NCI-H748 (cell line): Measurements from ENCODE around the gene OR9Q2.
"Not testable (repeated sequence)": the region's sequence is repeated elsewhere in the genome, so short reads cannot be mapped to it uniquely, and the experiment has no call there.

ENCODE experiments used
- DNase-seq: peaks from one replicate; lab custom pipeline; 2025; ENCODE audit not compliant: unreplicated experiment; lab: John Stamatoyannopoulos, UW

OR9Q2 gene

DNA sequence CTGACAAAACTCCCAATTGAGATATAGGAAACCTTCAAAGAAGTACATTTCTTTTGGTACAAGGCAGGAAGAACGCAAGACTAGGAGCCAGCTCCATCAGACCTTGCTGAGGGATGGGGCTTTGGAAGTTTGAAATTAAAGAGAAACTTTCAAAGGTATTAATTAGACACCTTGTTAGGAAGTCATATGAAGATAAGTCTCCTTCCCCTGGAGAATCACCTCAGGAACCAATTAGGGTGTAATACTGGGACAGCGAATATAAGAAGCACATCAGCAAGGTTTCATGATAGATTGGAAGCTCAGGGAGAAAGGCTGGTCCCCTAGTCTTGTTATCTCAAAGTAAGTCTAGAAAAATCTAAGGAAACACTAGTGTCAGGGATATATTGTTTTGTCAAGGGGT is at the start of gene OR9Q2:
Gene OR9Q2, plus strand, starts transcription at position 301 of the 400 bp plus-strand sequence. CDS start 1,421 bp downstream, outside the sequence.
- no peak for DNase-seq

DNA sequence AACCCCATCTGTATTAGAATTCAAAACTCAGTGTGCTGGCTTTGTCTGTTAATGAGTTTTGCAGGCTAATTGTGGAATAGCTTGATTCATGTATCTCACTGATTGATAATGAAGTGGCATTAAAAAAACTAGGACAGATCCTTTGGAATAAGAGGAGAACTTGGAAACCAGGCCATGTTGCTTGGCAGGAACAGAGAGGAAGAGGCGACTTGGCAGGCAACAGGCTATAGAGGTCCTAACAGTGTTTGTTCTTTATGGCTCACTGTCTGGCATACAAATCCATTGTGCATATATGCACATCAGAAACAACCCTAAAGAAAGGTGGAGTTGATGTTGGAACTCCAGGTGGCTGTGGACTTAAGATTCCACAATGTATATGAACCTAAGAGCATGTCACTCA is 46.1 kb upstream of the OR9Q2 start:
- no peak for DNase-seq

DNA sequence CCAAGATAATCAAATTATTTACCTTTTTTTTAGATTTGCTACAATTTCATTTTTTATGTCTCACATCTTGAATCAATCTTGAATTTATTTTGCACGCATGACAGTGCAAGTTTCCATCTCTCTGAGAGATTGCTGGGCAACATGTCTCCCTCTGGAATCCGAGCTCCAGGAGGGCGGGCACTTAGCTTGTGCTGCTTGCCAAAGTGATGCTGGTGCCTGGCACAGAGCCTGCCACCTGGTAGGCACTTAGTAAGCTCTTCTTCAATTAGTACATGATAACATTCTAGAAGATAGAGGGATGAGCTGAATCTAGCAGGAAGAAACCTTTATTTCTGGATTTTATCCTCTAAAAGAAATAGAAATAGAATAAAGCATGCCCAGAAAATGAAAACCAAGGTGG is 36.1 kb upstream of the OR9Q2 start:
- DNase-seq, result no peak

GRCh38 chr11:58164389-58164788 is 24.5 kb upstream of the OR9Q2 start:
- DNase-seq, result no peak

DNA sequence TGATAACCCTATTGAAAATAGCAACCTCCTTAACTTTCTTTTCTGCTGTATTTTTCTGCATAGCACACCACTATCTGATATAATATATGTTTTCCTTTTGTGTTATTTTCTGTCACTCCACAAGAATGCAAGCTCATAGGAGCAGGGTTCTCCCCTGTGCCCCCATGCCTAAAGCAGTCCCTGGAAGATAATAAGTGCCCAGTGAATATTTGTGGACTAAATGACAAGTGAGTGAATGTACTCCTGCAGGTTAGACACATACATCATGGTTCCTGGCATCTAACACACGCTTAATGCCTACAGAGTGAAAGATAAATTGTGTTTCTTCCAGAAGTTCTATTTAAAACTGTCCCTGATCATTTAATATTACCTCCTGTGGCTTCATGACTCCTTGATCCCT is 23.9 kb upstream of the OR9Q2 start:
- no peak for DNase-seq

GRCh38 chr11:58165504-58166106 is 23.3 kb upstream of the OR9Q2 start:
- no peak for DNase-seq

DNA sequence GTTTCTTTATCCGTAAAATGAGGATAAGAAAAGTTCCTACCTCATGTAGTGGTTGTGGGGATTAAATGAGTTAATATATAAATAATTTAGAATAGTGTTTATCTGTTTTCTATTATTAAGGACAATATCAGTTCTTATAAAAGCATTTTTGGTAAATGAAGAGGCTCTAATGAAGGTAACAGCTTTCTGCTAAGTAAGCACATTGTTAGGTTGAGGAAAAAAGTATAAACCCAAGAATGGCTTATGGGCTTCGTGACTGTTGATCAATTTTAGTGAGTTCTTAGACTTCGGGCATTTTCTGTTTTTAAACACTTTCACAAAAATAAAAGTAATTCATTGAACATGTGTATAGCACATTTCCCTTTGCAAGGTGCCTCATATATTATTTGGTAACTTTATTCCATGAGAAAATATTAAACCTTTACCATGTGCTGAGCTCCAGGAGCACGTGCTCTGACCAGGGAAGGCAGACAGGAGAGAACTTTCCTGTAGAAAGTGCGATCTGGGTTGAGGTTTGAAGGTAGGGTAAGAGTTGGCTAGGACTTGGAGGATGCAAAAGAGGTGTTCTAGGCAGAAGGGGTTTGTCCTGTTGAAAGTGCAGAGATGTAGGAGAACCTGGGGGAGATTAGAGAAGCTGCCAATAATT is 11.3 kb upstream of the OR9Q2 start:
- DNase-seq, result no peak

DNA sequence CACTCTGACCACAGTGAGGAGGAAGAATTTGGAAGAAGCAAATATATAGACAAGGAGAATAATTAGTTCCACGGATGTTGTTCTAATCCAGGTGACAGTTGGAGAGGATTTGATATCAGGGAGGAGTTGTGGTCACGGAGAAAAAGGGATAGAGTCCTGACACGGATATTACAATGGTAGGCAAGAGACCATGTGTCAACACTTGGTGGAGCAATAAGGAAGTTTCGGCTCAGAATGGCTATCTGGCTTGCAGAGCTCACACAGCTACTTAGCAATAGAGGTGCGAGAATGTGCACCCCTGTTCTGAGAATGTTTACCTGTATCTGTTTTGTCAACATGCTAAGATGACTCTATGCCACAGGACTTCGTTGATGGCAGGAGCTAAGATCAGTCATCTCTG is 10.4 kb upstream of the OR9Q2 start:
- no peak for DNase-seq

DNA sequence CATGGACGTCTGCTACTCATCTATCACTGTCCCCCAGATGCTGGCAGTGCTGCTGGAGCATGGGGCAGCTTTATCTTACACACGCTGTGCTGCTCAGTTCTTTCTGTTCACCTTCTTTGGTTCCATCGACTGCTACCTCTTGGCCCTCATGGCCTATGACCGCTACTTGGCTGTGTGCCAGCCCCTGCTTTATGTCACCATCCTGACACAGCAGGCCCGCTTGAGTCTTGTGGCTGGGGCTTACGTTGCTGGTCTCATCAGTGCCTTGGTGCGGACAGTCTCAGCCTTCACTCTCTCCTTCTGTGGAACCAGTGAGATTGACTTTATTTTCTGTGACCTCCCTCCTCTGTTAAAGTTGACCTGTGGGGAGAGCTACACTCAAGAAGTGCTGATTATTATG is 9.2 kb upstream of the OR9Q2 start:
- DNase-seq, result peak; percentile 37

GRCh38 chr11:58186938-58187337 is 1.9 kb upstream of the OR9Q2 start:
- DNase-seq, result no peak

GRCh38 chr11:58192229-58192628 is 3.4 kb downstream of the OR9Q2 start:
- no peak for DNase-seq

- DNase-seq, result no peak
These were observed 4.5 kb downstream of the OR9Q2 start for GRCh38 chr11:58193391-58193790.

GRCh38 chr11:58195939-58196338 is 7.1 kb downstream of the OR9Q2 start:
- DNase-seq, result no peak

DNA sequence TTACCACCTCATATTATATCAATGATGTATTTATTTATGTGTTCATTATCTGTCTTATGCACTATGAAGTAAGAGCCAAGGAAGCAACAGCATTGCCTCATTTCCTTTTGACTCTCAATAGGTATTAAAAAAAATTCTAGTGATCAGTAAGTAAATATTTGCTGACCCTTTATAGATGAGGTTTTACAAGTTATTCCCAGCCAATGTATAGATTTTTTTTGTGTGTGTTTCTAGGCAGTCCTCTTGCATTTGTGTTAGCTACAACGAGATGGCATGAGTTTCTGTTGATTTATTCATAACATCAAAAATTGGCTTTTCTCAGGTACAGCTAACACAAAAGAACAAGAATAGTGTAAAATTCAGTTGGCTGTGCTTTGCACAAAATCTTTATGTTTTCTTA is 10.4 kb downstream of the OR9Q2 start:
- no peak for DNase-seq

- no peak for DNase-seq
These were observed 15.2 kb downstream of the OR9Q2 start, which contains the start of gene OR1S2 for GRCh38 chr11:58204042-58204441. Gene OR1S2, minus strand, starts transcription at chr11:58204142. Its CDS starts 0 bp downstream, at chr11:58204142.

DNA sequence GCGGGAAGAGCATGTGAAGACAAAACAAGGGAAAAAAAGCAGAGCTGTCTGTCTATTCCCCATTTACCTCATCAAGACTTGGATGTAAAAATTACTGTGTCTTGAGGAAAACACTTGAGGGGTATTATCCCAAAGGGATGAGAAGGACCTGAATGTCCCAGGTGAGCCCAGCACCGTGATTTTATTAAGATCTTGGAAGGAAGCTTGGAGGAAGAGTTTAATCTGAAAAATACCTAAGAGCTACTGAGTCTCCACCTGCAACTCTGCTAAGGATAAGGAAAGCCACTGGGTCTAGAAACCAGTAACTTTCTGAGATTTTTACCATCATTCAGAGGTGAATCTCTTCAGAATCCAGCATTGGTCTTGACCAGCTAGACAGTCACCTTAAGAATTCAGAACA is 23.6 kb downstream of the OR9Q2 start, which contains the start of gene OR1S1:
Gene OR1S1, plus strand, starts transcription at position 301 of the 400 bp plus-strand sequence.
- not testable (repeated sequence) for DNase-seq

GRCh38 chr11:58216476-58216875 is 27.6 kb downstream of the OR9Q2 start:
- DNase-seq, result no peak

- DNase-seq, result no peak
These were observed 33.9 kb downstream of the OR9Q2 start for GRCh38 chr11:58222721-58223120.

- no peak for DNase-seq
These were observed 39.2 kb downstream of the OR9Q2 start for GRCh38 chr11:58227956-58228615.
